CD4-positive, alpha-beta T cell (primary cell): ENCODE measurements around the gene ARMH4. TPM values are rescaled to one million over a fixed set of nuclear protein-coding genes. Genes with fewer than 3 reads are reported as not detected.

Experiments
- ATAC-seq: fragments of 200-7000 bp; cut with Tn5 transposase; one replicate; pipeline ENCODE4 v1.10.0; 2022; ENCODE audit warnings: mild to moderate bottlenecking; ENCODE audit not compliant: poor library complexity
- CTCF ChIA-PET: fragments of 350-600 bp; sonication (Branson Sonifier 250); formaldehyde crosslinking; loops from one replicate; lab custom pipeline; 2021; ENCODE audit warnings: antibody characterized with exemption, inconsistent platforms; lab: Charles Lee
- POLR2A ChIA-PET: fragments of 350-600 bp; sonication (Branson Sonifier 250); formaldehyde crosslinking; loops from one replicate; lab custom pipeline; 2021; ENCODE audit warnings: antibody characterized with exemption, inconsistent platforms; lab: Charles Lee
- DNase-seq, 14 experiments: peaks; one replicate each; pipeline ENCODE4 v3.0.0-alpha.2; 2013 to 2020; ENCODE audit warnings: mixed read lengths in 2 of 14
- H3K27ac ChIP-seq, 2 donors: one replicate each; pipeline versions ENCODE4 v1.5.1 to v1.7.0; 2013; ENCODE audit warnings: low read length in 2 of 2, low read depth in 1 of 2, mild to moderate bottlenecking in 1 of 2
- H3K27me3 ChIP-seq, 2 experiments: 1 replicate in 1 of 2; 2 replicates in 1 of 2; pipeline versions ENCODE4 v1.6.1 to v1.7.0; 2013; ENCODE audit warnings: low read length in 2 of 2, control low read depth in 1 of 2, mild to moderate bottlenecking in 1 of 2, moderate library complexity in 1 of 2; ENCODE audit not compliant: insufficient read depth in 2 of 2, control insufficient read depth in 1 of 2
- H3K36me3 ChIP-seq: one replicate; pipeline ENCODE4 v1.6.1; 2013; ENCODE audit warnings: low read length, control low read depth; ENCODE audit not compliant: insufficient read depth
- H3K4me1 ChIP-seq: one replicate; pipeline ENCODE4 v1.6.1; 2013; ENCODE audit warnings: low read length, control low read depth; ENCODE audit not compliant: insufficient read depth
- H3K4me3 ChIP-seq: one replicate; pipeline ENCODE4 v1.5.1; 2013; ENCODE audit warnings: mild to moderate bottlenecking, low read length, moderate library complexity
- H3K9me3 ChIP-seq, 2 experiments: 1 replicate in 1 of 2; 2 replicates in 1 of 2; pipeline versions ENCODE4 v1.6.1 to v1.7.0; 2013; ENCODE audit warnings: low read length in 2 of 2, mild to moderate bottlenecking in 2 of 2, control low read depth in 1 of 2, moderate library complexity in 1 of 2; ENCODE audit not compliant: control insufficient read depth in 1 of 2, insufficient read depth in 1 of 2
- H3K27ac Mint-ChIP-seq: one replicate; pipeline ENCODE4 v1.8.0; 2020; ENCODE audit warnings: mixed read lengths
- H3K27me3 Mint-ChIP-seq: one replicate; pipeline ENCODE4 v1.8.0; 2021; ENCODE audit warnings: mixed read lengths
- H3K36me3 Mint-ChIP-seq: one replicate; pipeline ENCODE4 v1.8.0; 2021; ENCODE audit warnings: low read depth, mixed read lengths
- H3K4me1 Mint-ChIP-seq: one replicate; pipeline ENCODE4 v1.8.0; 2021; ENCODE audit warnings: low read depth, mixed read lengths
- H3K4me3 Mint-ChIP-seq: one replicate; pipeline ENCODE4 v1.8.0; 2020; ENCODE audit warnings: mild to moderate bottlenecking, mixed read lengths
- H3K9me3 Mint-ChIP-seq: one replicate; pipeline ENCODE4 v1.8.0; 2020; ENCODE audit warnings: mixed read lengths
- CTCF ChIP-seq: fragments of 200-600 bp; IDR thresholded peaks from one replicate; pipeline ENCODE4 v1.8.0; 2022; ENCODE audit warnings: antibody characterized with exemption, mild to moderate bottlenecking
- intact Hi-C, 2 experiments: fragments of 100-400 bp; cut with DNase I in 1 of 2; cut with micrococcal nuclease in 1 of 2; formaldehyde crosslinking; loops; one replicate each; pipeline versions ENCODE4 v1.15.1 to v1.9.0; 2023 to 2025; cut with DNase I, micrococcal nuclease
- total RNA-seq, 174 experiments: library from RNA in 2 of 174; stranded (reverse) in 2 of 174; gene quantifications; one replicate each; pipeline ENCODE4 v1.2.3 and lab custom pipeline; 2021 to 2026

The ARMH4 gene
- total RNA-seq, 2 experiments from 2014 or later, result not detected

- H3K27me3 ChIP-seq, result no peaks in the 10 kb centered on the region
- Mint-ChIP-seq H3K9me3 (no peaks in the 10 kb centered on the region), H3K36me3 (no peaks in the 10 kb centered on the region), H3K27me3 (peaks cover 22% of the 10 kb centered on the region), H3K4me3 (no peak overlapping the region), H3K4me1 (no peaks in the 10 kb centered on the region), H3K27ac (no peak overlapping the region)
- no peak overlapping the region for H3K4me3 ChIP-seq
- H3K9me3 ChIP-seq, result no peaks in the 10 kb centered on the region
- ATAC-seq, result no peak
- no peaks in the 10 kb centered on the region for H3K4me1 ChIP-seq
- H3K27ac ChIP-seq, result no peak overlapping the region
- ChIA-PET POLR2A (no interaction called here), CTCF (no interaction called here)
- DNase-seq, result no peak
- intact Hi-C loops, result no loop called here
- H3K36me3 ChIP-seq, result no peaks in the 10 kb centered on the region
- no peak for TF ChIP-seq CTCF
Measured at GRCh38 chr14:57970175-57970574, 181.8 kb downstream of the ARMH4 start.

GRCh38 chr14:57963071-57963470 lies 188.9 kb downstream of the ARMH4 start:
- no peak overlapping the region for H3K27ac Mint-ChIP-seq
- Histone ChIP-seq H3K36me3 (no peaks in the 10 kb centered on the region), H3K4me1 (no peaks in the 10 kb centered on the region), H3K9me3 (peaks cover 0 to 7% of the 10 kb centered on the region in 2 experiments), H3K27me3 (peaks cover 4 to 6% of the 10 kb centered on the region in 2 experiments), H3K27ac (no peak overlapping the region), H3K4me3 (no peak overlapping the region)
- no peaks in the 10 kb centered on the region for H3K9me3 Mint-ChIP-seq
- H3K4me1 Mint-ChIP-seq, result no peaks in the 10 kb centered on the region
- H3K4me3 Mint-ChIP-seq, result no peak overlapping the region
- ATAC-seq, result no peak
- intact Hi-C loops, result no loop called here
- ChIA-PET CTCF (no interaction called here), POLR2A (no interaction called here)
- TF ChIP-seq CTCF, result no peak
- DNase-seq, result no peak
- H3K27me3 Mint-ChIP-seq, result peaks cover 23% of the 10 kb centered on the region
- no peaks in the 10 kb centered on the region for H3K36me3 Mint-ChIP-seq

GRCh38 chr14:57962325-57963035 lies 189.5 kb downstream of the ARMH4 start:
- Histone ChIP-seq H3K27ac (no peak overlapping the region), H3K4me3 (no peak overlapping the region), H3K9me3 (peaks cover 0 to 9% of the 10 kb centered on the region in 2 experiments), H3K27me3 (peaks cover 4 to 6% of the 10 kb centered on the region in 2 experiments), H3K4me1 (no peaks in the 10 kb centered on the region), H3K36me3 (no peaks in the 10 kb centered on the region)
- Mint-ChIP-seq H3K36me3 (no peaks in the 10 kb centered on the region), H3K4me3 (no peak overlapping the region), H3K9me3 (no peaks in the 10 kb centered on the region), H3K27me3 (peaks cover 23% of the 10 kb centered on the region), H3K27ac (no peak overlapping the region), H3K4me1 (no peaks in the 10 kb centered on the region)
- intact Hi-C loops, result no loop called here
- TF ChIP-seq CTCF, result no peak
- ChIA-PET POLR2A (no interaction called here), CTCF (no interaction called here)
- no peak for ATAC-seq
- DNase-seq, result no peak
